HG03103 (cell line): ENCODE measurements around the gene HHAT.

ENCODE experiments used
- ATAC-seq: cut with Tn5 transposase; IDR thresholded peaks from one replicate; pipeline ENCODE4 v1.9.1; 2021; ENCODE audit warnings: low read depth; ENCODE audit not compliant: unreplicated experiment

The HHAT gene

GRCh38 chr1:210586771-210587170 lies 258.1 kb downstream of the HHAT start:
- no peak for ATAC-seq

- ATAC-seq: no peak
Measured at GRCh38 chr1:210587566-210587965, 258.9 kb downstream of the HHAT start.

GRCh38 chr1:210588357-210588756 lies 259.7 kb downstream of the HHAT start:
- no peak for ATAC-seq

GRCh38 chr1:210588946-210589345 lies 260.2 kb downstream of the HHAT start:
- no peak for ATAC-seq

- no peak for ATAC-seq
Measured at GRCh38 chr1:210591214-210591613, 262.5 kb downstream of the HHAT start.

- ATAC-seq: no peak
Measured at GRCh38 chr1:210594605-210595004, 265.9 kb downstream of the HHAT start.

- no peak for ATAC-seq
Measured at GRCh38 chr1:210596641-210597040, 267.9 kb downstream of the HHAT start.

- ATAC-seq: peak; percentile 71
Measured at GRCh38 chr1:210597555-210598134, 268.9 kb downstream of the HHAT start.

GRCh38 chr1:210598135-210598652 lies 269.5 kb downstream of the HHAT start:
- no peak for ATAC-seq

GRCh38 chr1:210600421-210601159 lies 271.9 kb downstream of the HHAT start:
- no peak for ATAC-seq

GRCh38 chr1:210603123-210603522 lies 274.4 kb downstream of the HHAT start:
- no peak for ATAC-seq

- ATAC-seq: no peak
Measured at GRCh38 chr1:210605099-210605498, 276.4 kb downstream of the HHAT start.

GRCh38 chr1:210607361-210607760 lies 278.7 kb downstream of the HHAT start:
- ATAC-seq: no peak

- ATAC-seq: no peak
Measured at GRCh38 chr1:210608767-210609166, 280.1 kb downstream of the HHAT start.

- no peak for ATAC-seq
Measured at GRCh38 chr1:210616356-210616755, 287.7 kb downstream of the HHAT start.

- ATAC-seq: no peak
Measured at GRCh38 chr1:210617293-210617692, 288.6 kb downstream of the HHAT start.

GRCh38 chr1:210618369-210618768 lies 289.7 kb downstream of the HHAT start:
- ATAC-seq: no peak

- no peak for ATAC-seq
Measured at GRCh38 chr1:210620867-210621488, 292.3 kb downstream of the HHAT start.

- no peak for ATAC-seq
Measured at GRCh38 chr1:210621712-210622111, 293.0 kb downstream of the HHAT start.

GRCh38 chr1:210624722-210625121 lies 296.0 kb downstream of the HHAT start:
- ATAC-seq: no peak

- ATAC-seq: no peak
Measured at GRCh38 chr1:210625715-210626114, 297.0 kb downstream of the HHAT start.

- ATAC-seq: no peak
Measured at GRCh38 chr1:210626341-210626740, 297.6 kb downstream of the HHAT start.
